Measurements from ENCODE around the gene ETFB.

GRCh38 chr19:51354742-51355148 is 11.4 kb downstream of the ETFB start:
- TF ChIP-seq CTCF (conservative IDR thresholded peaks at IDR 0.05) (no peak), EZH2 (IDR thresholded peaks at IDR 0.05; ENCODE audit: low read depth) (no peak)

Measured in PC-9 (cell line).